GM18870 (cell line): ENCODE measurements around the gene MEIOB.
"Not testable (repeated sequence)": the region's sequence is repeated elsewhere in the genome, so short reads cannot be mapped to it uniquely, and the experiment has no call there.

ENCODE experiments used
- ATAC-seq: cut with Tn5 transposase; IDR thresholded peaks from one replicate; pipeline ENCODE4 v1.9.1; 2021; ENCODE audit warnings: moderate library complexity; ENCODE audit not compliant: unreplicated experiment

The MEIOB gene

GRCh38 chr16:1879477-1879876 lies 7.5 kb upstream of the MEIOB start:
- no peak for ATAC-seq

GRCh38 chr16:1878256-1878655 lies 6.3 kb upstream of the MEIOB start:
- ATAC-seq: no peak

GRCh38 chr16:1877804-1878203 lies 5.8 kb upstream of the MEIOB start:
- ATAC-seq: no peak

GRCh38 chr16:1877089-1877488 lies 5.1 kb upstream of the MEIOB start:
- ATAC-seq: no peak

- ATAC-seq: no peak
Measured at GRCh38 chr16:1876468-1876867, 4.5 kb upstream of the MEIOB start.

GRCh38 chr16:1876066-1876465 lies 4.1 kb upstream of the MEIOB start:
- not testable (repeated sequence) for ATAC-seq

- ATAC-seq: no peak
Measured at GRCh38 chr16:1874854-1875253, 2.9 kb upstream of the MEIOB start.

- ATAC-seq: no peak
Measured at GRCh38 chr16:1870365-1871082, 1.4 kb downstream of the MEIOB start.

GRCh38 chr16:1865902-1866690 lies 5.9 kb downstream of the MEIOB start:
- no peak for ATAC-seq

GRCh38 chr16:1863681-1864460 lies 8.1 kb downstream of the MEIOB start:
- ATAC-seq: no peak

- ATAC-seq: no peak
Measured at GRCh38 chr16:1862394-1862793, 9.6 kb downstream of the MEIOB start.

GRCh38 chr16:1861730-1862129 lies 10.2 kb downstream of the MEIOB start:
- ATAC-seq: no peak

- no peak for ATAC-seq
Measured at GRCh38 chr16:1859650-1860049, 12.3 kb downstream of the MEIOB start.

GRCh38 chr16:1858189-1858865 lies 13.6 kb downstream of the MEIOB start:
- no peak for ATAC-seq

GRCh38 chr16:1857433-1858097 lies 14.4 kb downstream of the MEIOB start:
- ATAC-seq: no peak

- no peak for ATAC-seq
Measured at GRCh38 chr16:1851793-1852192, 20.2 kb downstream of the MEIOB start.

GRCh38 chr16:1850981-1851380 lies 21.0 kb downstream of the MEIOB start:
- no peak for ATAC-seq

- ATAC-seq: no peak
Measured at GRCh38 chr16:1846416-1846815, 25.5 kb downstream of the MEIOB start.

GRCh38 chr16:1845985-1846384 lies 26.0 kb downstream of the MEIOB start:
- no peak for ATAC-seq

GRCh38 chr16:1839554-1839953 lies 32.4 kb downstream of the MEIOB start:
- ATAC-seq: no peak

- ATAC-seq: no peak
Measured at GRCh38 chr16:1834096-1834495, 37.9 kb downstream of the MEIOB start.
